ENCODE results near the gene DENND4A.

GRCh38 chr15:65769482-65769881 lies 22.6 kb downstream of the DENND4A start:
- no peak for TF ChIP-seq GATA2 (IDR thresholded peaks at IDR 0.05; ENCODE audit: low read depth, low read length)
- no peak for TF ChIP-seq GATA3 (IDR thresholded peaks at IDR 0.05; ENCODE audit: low read depth, low read length)
